SU-DHL-6 (cell line): ENCODE data around the gene FASLG.

ENCODE experiments used
- H2AFZ ChIP-seq: fragments of 200-600 bp; sonication (generic); 2 replicates; pipeline ENCODE4 v1.6.1; 2014; ENCODE audit warnings: low read depth, mild to moderate bottlenecking, moderate library complexity, mixed read lengths, antibody characterized with exemption, low read length; ENCODE audit not compliant: severe bottlenecking
- H3F3A ChIP-seq: fragments of 200-600 bp; shearing (Covaris generic); 2 replicates; pipeline ENCODE4 v1.6.0; 2016; ENCODE audit warnings: antibody characterized with exemption, mild to moderate bottlenecking; ENCODE audit not compliant: insufficient read depth
- H3K27ac ChIP-seq: fragments of 200-600 bp; sonication (generic); 2 replicates; pipeline ENCODE4 v1.5.1; 2016; ENCODE audit warnings: low read depth, mild to moderate bottlenecking, low read length, moderate library complexity, mixed read lengths
- H3K27me3 ChIP-seq: fragments of 200-600 bp; sonication (generic), shearing (Covaris generic); 2 replicates; pipeline ENCODE4 v1.6.0; 2014; ENCODE audit warnings: mild to moderate bottlenecking, low read length
- H3K36me3 ChIP-seq: fragments of 200-600 bp; sonication (generic); 2 replicates; pipeline ENCODE4 v1.6.1; 2014; ENCODE audit warnings: mild to moderate bottlenecking, low read length, mixed read lengths
- H3K4me2 ChIP-seq: fragments of 300-600, 200-600 bp; shearing (Covaris generic), sonication (generic); 2 replicates; pipeline ENCODE4 v1.6.0; 2014; ENCODE audit warnings: low read length, low read depth, mild to moderate bottlenecking; ENCODE audit not compliant: poor library complexity, severe bottlenecking
- H3K4me3 ChIP-seq: fragments of 200-600 bp; sonication (generic); 2 replicates; pipeline ENCODE4 v1.5.1; 2014; ENCODE audit warnings: antibody characterized with exemption, low read length, mild to moderate bottlenecking, mixed read lengths; ENCODE audit not compliant: insufficient read depth, poor library complexity, severe bottlenecking
- H3K79me2 ChIP-seq: fragments of 200-600 bp; sonication (generic); 2 replicates; pipeline ENCODE4 v1.6.1; 2014; ENCODE audit warnings: mild to moderate bottlenecking, low read length, moderate library complexity; ENCODE audit not compliant: insufficient read depth
- H3K9ac ChIP-seq: fragments of 200-600 bp; sonication (generic); 2 replicates; pipeline ENCODE4 v1.7.0; 2014; ENCODE audit warnings: mild to moderate bottlenecking, low read length
- H3K9me2 ChIP-seq: fragments of 200-600 bp; sonication (generic); replicated peaks from 2 replicates; pipeline ENCODE4 v1.6.1; 2014; ENCODE audit warnings: low read length; ENCODE audit not compliant: insufficient read depth
- H3K9me3 ChIP-seq: fragments of 200-600 bp; sonication (generic); 2 replicates; pipeline ENCODE4 v1.6.1; 2014; ENCODE audit warnings: low read length, mixed read lengths; ENCODE audit not compliant: insufficient read depth
- H4K20me1 ChIP-seq: fragments of 200-600 bp; sonication (generic); 2 replicates; pipeline ENCODE4 v1.6.1; 2014; ENCODE audit warnings: low read depth, mild to moderate bottlenecking, antibody characterized with exemption, low read length, moderate library complexity, mixed read lengths
- EZH2phosphoT487 ChIP-seq: fragments of 200-600 bp; sonication (generic), shearing (Covaris generic); conservative IDR thresholded peaks from 2 replicates; pipeline ENCODE4 v1.6.1; 2018; ENCODE audit warnings: mild to moderate bottlenecking, antibody characterized with exemption, low read length, moderate library complexity, mixed read lengths
- TF ChIP-seq, protein P1 (sequence below): fragments of 200-600 bp; sonication (generic); IDR thresholded peaks from one replicate; pipeline ENCODE4 v1.5.1; 2017; ENCODE audit warnings: antibody characterized with exemption, mild to moderate bottlenecking, low read length, moderate library complexity; ENCODE audit not compliant: insufficient read depth, poor library complexity, severe bottlenecking

The FASLG gene

GRCh38 chr1:172629170-172629569, 29.7 kb upstream of the FASLG start:
- H3K27ac ChIP-seq = no peak overlapping the region
- H3K27me3 ChIP-seq = no peaks in the 10 kb centered on the region
- H3K9me3 ChIP-seq = no peaks in the 10 kb centered on the region
- no peaks in the 10 kb centered on the region for H3K79me2 ChIP-seq
- TF ChIP-seq, protein P1, sequence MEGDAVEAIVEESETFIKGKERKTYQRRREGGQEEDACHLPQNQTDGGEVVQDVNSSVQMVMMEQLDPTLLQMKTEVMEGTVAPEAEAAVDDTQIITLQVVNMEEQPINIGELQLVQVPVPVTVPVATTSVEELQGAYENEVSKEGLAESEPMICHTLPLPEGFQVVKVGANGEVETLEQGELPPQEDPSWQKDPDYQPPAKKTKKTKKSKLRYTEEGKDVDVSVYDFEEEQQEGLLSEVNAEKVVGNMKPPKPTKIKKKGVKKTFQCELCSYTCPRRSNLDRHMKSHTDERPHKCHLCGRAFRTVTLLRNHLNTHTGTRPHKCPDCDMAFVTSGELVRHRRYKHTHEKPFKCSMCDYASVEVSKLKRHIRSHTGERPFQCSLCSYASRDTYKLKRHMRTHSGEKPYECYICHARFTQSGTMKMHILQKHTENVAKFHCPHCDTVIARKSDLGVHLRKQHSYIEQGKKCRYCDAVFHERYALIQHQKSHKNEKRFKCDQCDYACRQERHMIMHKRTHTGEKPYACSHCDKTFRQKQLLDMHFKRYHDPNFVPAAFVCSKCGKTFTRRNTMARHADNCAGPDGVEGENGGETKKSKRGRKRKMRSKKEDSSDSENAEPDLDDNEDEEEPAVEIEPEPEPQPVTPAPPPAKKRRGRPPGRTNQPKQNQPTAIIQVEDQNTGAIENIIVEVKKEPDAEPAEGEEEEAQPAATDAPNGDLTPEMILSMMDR = no peak
- TF ChIP-seq EZH2phosphoT487 = no peak
- no peaks in the 10 kb centered on the region for H4K20me1 ChIP-seq
- H3K4me2 ChIP-seq = no peak overlapping the region
- no peak overlapping the region for H3K4me3 ChIP-seq
- no peaks in the 10 kb centered on the region for H3K36me3 ChIP-seq
- no peaks in the 10 kb centered on the region for H3K9me2 ChIP-seq
- H3F3A ChIP-seq = no peaks in the 10 kb centered on the region
- no peak overlapping the region for H3K9ac ChIP-seq
- H2AFZ ChIP-seq = no peak overlapping the region

DNA sequence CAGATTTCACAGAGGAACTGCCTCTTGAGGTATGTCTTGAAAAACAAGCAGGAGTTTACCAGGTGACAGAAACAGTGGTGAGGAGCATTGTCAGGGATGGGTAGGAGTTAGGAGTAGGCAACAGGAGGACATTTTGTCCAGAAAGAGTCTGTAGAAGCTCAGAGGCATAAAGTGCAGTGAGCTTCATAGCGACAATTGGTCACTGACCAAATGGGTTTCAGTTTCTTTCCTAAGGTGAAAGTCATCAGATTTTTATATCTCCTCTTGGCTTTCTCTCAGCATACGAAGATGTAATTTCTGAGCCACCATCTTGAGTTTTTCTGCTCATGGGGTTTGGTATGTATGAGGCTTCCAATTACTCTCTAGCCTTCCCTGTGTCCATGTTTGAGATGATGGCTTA, 29.3 kb upstream of the FASLG start:
- Histone ChIP-seq H3K9me3 (no peaks in the 10 kb centered on the region), H2AFZ (no peak overlapping the region), H3K4me2 (no peak overlapping the region), H3K4me3 (no peak overlapping the region), H3F3A (no peaks in the 10 kb centered on the region), H3K9me2 (no peaks in the 10 kb centered on the region), H3K79me2 (no peaks in the 10 kb centered on the region), H3K27me3 (no peaks in the 10 kb centered on the region), H3K36me3 (no peaks in the 10 kb centered on the region), H3K9ac (no peak overlapping the region), H3K27ac (no peak overlapping the region), H4K20me1 (no peaks in the 10 kb centered on the region)
- TF ChIP-seq, protein P1 = no peak
- no peak for TF ChIP-seq EZH2phosphoT487

DNA sequence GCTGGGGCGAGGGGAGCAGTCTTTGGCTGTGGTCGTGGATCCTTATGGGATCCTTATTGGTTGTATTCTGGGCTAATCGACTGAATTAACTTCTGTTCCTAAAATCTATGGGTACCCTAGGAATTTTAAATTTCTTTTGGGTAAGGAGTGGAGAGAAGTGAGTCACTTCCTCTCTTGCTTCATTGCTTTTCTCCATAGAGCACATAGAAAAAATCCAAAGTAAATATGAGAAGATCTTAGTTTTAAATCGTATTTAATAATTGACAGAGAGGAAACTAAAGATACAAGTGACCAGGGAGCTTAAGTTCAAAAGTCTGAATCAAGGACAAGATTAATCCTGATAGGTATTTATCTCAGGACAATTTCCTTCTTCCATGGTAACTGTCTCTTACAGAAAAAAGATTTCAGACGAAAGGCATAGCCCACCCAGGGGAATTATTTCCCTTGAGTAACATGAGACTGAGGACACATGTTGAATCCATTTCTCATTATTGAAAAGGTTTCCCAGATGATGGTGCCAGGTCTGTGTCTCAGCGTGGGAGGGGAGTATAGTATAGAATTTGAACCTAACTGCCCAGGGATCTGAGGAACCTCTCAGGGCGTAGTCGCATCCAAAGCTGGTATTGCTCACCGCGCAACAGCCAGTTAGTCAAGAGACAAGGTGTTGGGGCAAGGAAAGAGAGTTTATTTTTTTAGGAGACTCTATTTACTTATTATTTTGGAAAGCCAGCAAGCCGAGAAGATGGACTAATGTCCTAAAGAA, 28.7 kb upstream of the FASLG start:
- no peak overlapping the region for H3K4me2 ChIP-seq

More for the DNA sequence above, 28.7 kb upstream of the FASLG start:
- TF ChIP-seq, protein P1 = no peak
- TF ChIP-seq EZH2phosphoT487 = no peak
- H3K4me3 ChIP-seq = no peak overlapping the region
- H3F3A ChIP-seq = no peaks in the 10 kb centered on the region
- H3K27ac ChIP-seq = no peak overlapping the region
- no peak overlapping the region for H3K9ac ChIP-seq
- no peaks in the 10 kb centered on the region for H3K36me3 ChIP-seq
- H3K27me3 ChIP-seq = no peaks in the 10 kb centered on the region
- no peaks in the 10 kb centered on the region for H3K9me3 ChIP-seq
- no peaks in the 10 kb centered on the region for H3K9me2 ChIP-seq
- no peak overlapping the region for H2AFZ ChIP-seq
- H3K79me2 ChIP-seq = no peaks in the 10 kb centered on the region
- H4K20me1 ChIP-seq = no peaks in the 10 kb centered on the region
